ENCODE data around the gene KCNG2. TPM values are rescaled to one million over a fixed set of nuclear protein-coding genes. Genes with fewer than 3 reads are reported as not detected.

The KCNG2 gene
- total and polyA plus RNA-seq, 4 donors, result 0.03 to 0.23 (median 0.08) TPM; not detected in 1

- 90% methylated on average over 29 of the region's 29 CpGs for WGBS
- Histone ChIP-seq H3K9ac (ENCODE audit: low read depth in 1 of 2, low read length in 2 of 2) (no peak overlapping the region), H3K27me3 (ENCODE audit: control insufficient read depth in 4 of 4, insufficient read depth in 4 of 4, low read length in 3 of 4) (no peaks in the 10 kb centered on the region), H3K4me3 (ENCODE audit: low read depth in 1 of 3, low read length in 3 of 3) (no peak overlapping the region), H3K36me3 (ENCODE audit: control insufficient read depth in 4 of 4, insufficient read depth in 3 of 4, low read depth in 1 of 4, low read length in 3 of 4) (no peaks in the 10 kb centered on the region), H3K4me1 (ENCODE audit: control insufficient read depth in 4 of 4, insufficient read depth in 4 of 4, low read length in 3 of 4) (no peaks in the 10 kb centered on the region), H3K27ac (ENCODE audit: low read depth in 1 of 2, low read length in 2 of 2) (no peak overlapping the region), H3K9me3 (ENCODE audit: control insufficient read depth in 4 of 4, low read length in 3 of 4) (peaks cover 0 to 2% (median 0%) of the 10 kb centered on the region in 4 donors)
- DNase-seq (ENCODE audit: low spot score), result no peak
- TF ChIP-seq RAD21 (IDR thresholded peaks at IDR 0.05), result no peak
Observed at GRCh38 chr18:79868168-79868784, 70.5 kb downstream of the KCNG2 start.

- H3K27me3 ChIP-seq (ENCODE audit: control insufficient read depth in 4 of 4, insufficient read depth in 4 of 4, low read length in 3 of 4), result no peaks in the 10 kb centered on the region
- H3K27ac ChIP-seq (ENCODE audit: low read depth in 1 of 2, low read length in 2 of 2), result no peak overlapping the region
- no peak for TF ChIP-seq RXRA (IDR thresholded peaks at IDR 0.05)
- no peak for TF ChIP-seq SP1 (IDR thresholded peaks at IDR 0.05)
- no peak for TF ChIP-seq HNF4G (IDR thresholded peaks at IDR 0.05)
- TF ChIP-seq GABPA (IDR thresholded peaks at IDR 0.05 in 1 of 2, conservative IDR thresholded peaks at IDR 0.05 in 1 of 2), result no peak
- no peak for TF ChIP-seq EGR1 (IDR thresholded peaks at IDR 0.05; ENCODE audit: low read depth in 2 of 2)
- TF ChIP-seq ATF3 (IDR thresholded peaks at IDR 0.05), result no peak
- no peak for TF ChIP-seq ZBTB33 (IDR thresholded peaks at IDR 0.05)
- H3K9ac ChIP-seq (ENCODE audit: low read depth in 1 of 2, low read length in 2 of 2), result no peak overlapping the region
- 87% methylated on average over 32 of the region's 32 CpGs for WGBS
- no peak overlapping the region for H3K4me3 ChIP-seq (ENCODE audit: low read depth in 1 of 3, low read length in 3 of 3)
- DNase-seq (ENCODE audit: low spot score), result no peak
- H3K9me3 ChIP-seq (ENCODE audit: control insufficient read depth in 4 of 4, low read length in 3 of 4), result no peaks in the 10 kb centered on the region
- H3K4me1 ChIP-seq (ENCODE audit: control insufficient read depth in 4 of 4, insufficient read depth in 4 of 4, low read length in 3 of 4), result no peaks in the 10 kb centered on the region
- no peaks in the 10 kb centered on the region for H3K36me3 ChIP-seq (ENCODE audit: control insufficient read depth in 4 of 4, insufficient read depth in 3 of 4, low read depth in 1 of 4, low read length in 3 of 4)
Observed at GRCh38 chr18:79868811-79869541, 71.2 kb downstream of the KCNG2 start.

- H3K4me1 ChIP-seq (ENCODE audit: control insufficient read depth in 4 of 4, insufficient read depth in 4 of 4, low read length in 3 of 4), result no peaks in the 10 kb centered on the region
- no peaks in the 10 kb centered on the region for H3K27me3 ChIP-seq (ENCODE audit: control insufficient read depth in 4 of 4, insufficient read depth in 4 of 4, low read length in 3 of 4)
- TF ChIP-seq FOXA1 (IDR thresholded peaks at IDR 0.05), result no peak
- TF ChIP-seq HNF4G (IDR thresholded peaks at IDR 0.05), result no peak
- TF ChIP-seq MAX (IDR thresholded peaks at IDR 0.05), result no peak
- TF ChIP-seq SP1 (IDR thresholded peaks at IDR 0.05), result no peak
- DNase-seq (ENCODE audit: low spot score), result no peak
- no peak overlapping the region for H3K27ac ChIP-seq (ENCODE audit: low read depth in 1 of 2, low read length in 2 of 2)
- no peaks in the 10 kb centered on the region for H3K36me3 ChIP-seq (ENCODE audit: control insufficient read depth in 4 of 4, insufficient read depth in 3 of 4, low read depth in 1 of 4, low read length in 3 of 4)
- WGBS, result 87% methylated on average over 32 of the region's 32 CpGs
- H3K9me3 ChIP-seq (ENCODE audit: control insufficient read depth in 4 of 4, low read length in 3 of 4), result no peaks in the 10 kb centered on the region
- H3K9ac ChIP-seq (ENCODE audit: low read depth in 1 of 2, low read length in 2 of 2), result no peak overlapping the region
- H3K4me3 ChIP-seq (ENCODE audit: low read depth in 1 of 3, low read length in 3 of 3), result no peak overlapping the region
Observed at GRCh38 chr18:79869591-79870300, 72.0 kb downstream of the KCNG2 start.

All from liver (tissue), 9 donors.